Aorta (tissue), 5 donors: ENCODE data around the gene IFNL4. TPM values are rescaled to one million over a fixed set of nuclear protein-coding genes. Genes with fewer than 3 reads are reported as not detected.

Experiments
- ATAC-seq: fragments of 200-7000 bp; cut with Tn5 transposase; one replicate; pipeline ENCODE4 v1.9.1; 2022; ENCODE audit warnings: moderate library complexity; ENCODE audit not compliant: low FRiP score
- DNase-seq, 2 donors: peaks; one replicate each; pipeline ENCODE4 v3.0.0-alpha.2; 2020
- H3K27ac ChIP-seq, 2 donors: one replicate each; pipeline ENCODE4 v1.5.1; 2013; ENCODE audit warnings: low read length in 2 of 2, mild to moderate bottlenecking in 2 of 2, moderate library complexity in 2 of 2, control low read depth in 1 of 2, inconsistent platforms in 1 of 2, low read depth in 1 of 2
- H3K27me3 ChIP-seq, 2 donors: one replicate each; pipeline ENCODE4 v1.6.1; 2013; ENCODE audit warnings: control low read depth in 1 of 2, low read length in 1 of 2, mild to moderate bottlenecking in 1 of 2, moderate library complexity in 1 of 2; ENCODE audit not compliant: insufficient read depth in 2 of 2, control insufficient read depth in 1 of 2
- H3K36me3 ChIP-seq, 2 donors: one replicate each; pipeline ENCODE4 v1.6.1; 2013; ENCODE audit warnings: control low read depth in 1 of 2, low read length in 1 of 2, mild to moderate bottlenecking in 1 of 2; ENCODE audit not compliant: insufficient read depth in 2 of 2, control insufficient read depth in 1 of 2
- H3K4me1 ChIP-seq, 2 donors: one replicate each; pipeline ENCODE4 v1.6.1; 2013; ENCODE audit warnings: low read length in 2 of 2, control low read depth in 1 of 2, mild to moderate bottlenecking in 1 of 2, moderate library complexity in 1 of 2; ENCODE audit not compliant: insufficient read depth in 2 of 2, control insufficient read depth in 1 of 2
- H3K4me3 ChIP-seq, 2 donors: one replicate each; pipeline ENCODE4 v1.5.1; 2013; ENCODE audit warnings: low read length in 2 of 2, control low read depth in 1 of 2, mild to moderate bottlenecking in 1 of 2
- H3K9me3 ChIP-seq: one replicate; pipeline ENCODE4 v1.6.1; 2013; ENCODE audit warnings: mild to moderate bottlenecking, low read length; ENCODE audit not compliant: control insufficient read depth
- WGBS, 2 donors: extraction: QIAGEN DNeasy Blood & Tissue Kit; methylation state at CpG; one replicate each; pipeline ENCODE4 v1.1.7; 2013; 5-methylcytosine and 5-hydroxymethylcytosine counted together
- intact Hi-C, 2 donors: fragments of 100-400 bp; cut with DNase I; formaldehyde crosslinking; loops; one replicate each; pipeline versions ENCODE4 v1.14.2 to v1.15.0; 2022
- polyA plus RNA-seq, 2 donors: library from polyadenylated mRNA; stranded (reverse); fragments of 200-250 nt; gene quantifications; one replicate each; pipeline ENCODE4 v1.2.3, GENCODE V29; 2013
- total RNA-seq, 2 donors: library from RNA; stranded (reverse); fragmentation: NEBNext Ultra II Directional; extraction: Animal tissue kit (Norgen Biotek cat#: 25700); gene quantifications; one replicate each; pipeline ENCODE4 v1.2.1, GENCODE V29; 2021
- donor health status: healthy with polysubstance abuse.
- donor health status: Bipolar disorder and iron deficiency.
- donor health status: DM: no; HTN: no; CAD: no.
- donor health status: DM: no; HTN: no; CAD: no.
- donor health status: DM: yes; HTN: yes; CAD: no.

Gene IFNL4
- total and polyA plus RNA-seq, 4 donors, result not detected

DNA sequence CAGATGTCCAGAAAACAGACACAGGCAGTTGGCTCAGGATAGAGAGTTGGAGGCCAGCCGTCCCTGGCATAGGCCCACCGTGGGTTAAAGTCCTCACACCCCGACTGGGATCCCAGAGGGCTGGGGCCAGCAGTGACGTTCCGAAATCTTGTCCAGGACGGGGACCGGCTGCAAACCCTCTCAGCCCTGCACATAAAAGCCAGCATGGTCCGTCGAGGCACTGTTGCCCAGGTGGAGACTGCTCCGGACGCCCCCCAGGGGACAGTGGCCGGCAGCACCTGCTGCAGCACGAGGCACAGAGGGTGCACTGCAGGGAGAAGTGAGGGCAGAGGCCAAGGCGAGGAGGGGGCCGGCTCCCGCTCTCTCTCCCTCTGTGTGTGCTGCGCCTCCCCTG lies 15.3 kb upstream of the IFNL4 start:
- Histone ChIP-seq H3K27ac (no peak overlapping the region), H3K9me3 (no peaks in the 10 kb centered on the region), H3K36me3 (no peaks in the 10 kb centered on the region), H3K27me3 (no peaks in the 10 kb centered on the region), H3K4me3 (no peak overlapping the region), H3K4me1 (no peaks in the 10 kb centered on the region)
- ATAC-seq (no peak), DNase-seq (no peak)
- intact Hi-C loops, result no loop called here
- 6% methylated on average over 17 of the region's 17 CpGs for WGBS, 2 donors

DNA sequence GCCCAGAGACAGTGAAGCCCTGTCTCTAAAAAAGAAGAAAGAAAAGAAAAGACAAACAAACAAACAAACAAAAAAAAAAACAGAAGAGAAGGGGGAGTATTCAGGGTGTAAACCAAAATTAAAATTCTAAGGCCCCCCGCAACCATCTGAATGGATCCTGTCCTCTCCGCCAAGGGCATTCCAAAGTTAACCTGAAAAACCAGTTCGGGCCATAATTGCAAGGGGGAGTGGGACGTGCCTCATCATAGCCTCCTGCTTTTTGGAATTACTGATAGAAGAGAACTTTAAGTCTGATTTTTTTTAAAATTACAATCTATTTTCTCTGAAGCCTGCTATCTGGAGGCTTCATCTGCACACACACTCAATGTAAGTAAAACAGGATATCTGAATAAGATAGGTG lies 13.8 kb upstream of the IFNL4 start:
- no peak overlapping the region for H3K4me3 ChIP-seq
- no peaks in the 10 kb centered on the region for H3K4me1 ChIP-seq
- intact Hi-C loops, result no loop called here
- ATAC-seq (no peak), DNase-seq (no peak)
- no peaks in the 10 kb centered on the region for H3K36me3 ChIP-seq
- H3K9me3 ChIP-seq, result no peaks in the 10 kb centered on the region
- H3K27me3 ChIP-seq, result no peaks in the 10 kb centered on the region
- H3K27ac ChIP-seq, result no peak overlapping the region
- WGBS, 2 donors, result 86 to 91% methylated on average over 4 of the region's 4 CpGs

DNA sequence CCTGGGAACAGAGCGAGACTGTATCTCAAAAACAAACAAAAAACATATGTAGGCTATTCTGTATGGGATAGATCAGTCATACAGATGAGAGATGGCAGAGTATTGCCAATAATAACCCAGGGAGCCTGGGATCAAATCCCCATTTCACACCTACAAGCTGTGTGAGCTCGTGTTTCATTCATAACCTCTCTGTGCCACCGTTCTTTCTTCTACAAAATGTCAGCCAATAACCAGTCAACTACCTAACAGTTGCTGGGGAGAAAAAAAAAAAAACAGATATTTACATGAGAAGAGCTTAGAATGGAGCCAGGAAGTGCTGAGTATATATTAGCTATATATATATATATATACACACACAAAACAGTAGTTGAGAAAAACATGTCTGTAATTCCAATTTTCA lies 13.0 kb upstream of the IFNL4 start:
- WGBS, 2 donors, result 67 to 69% methylated on average over 3 of the region's 3 CpGs
- Histone ChIP-seq H3K36me3 (no peaks in the 10 kb centered on the region), H3K4me1 (no peaks in the 10 kb centered on the region), H3K27ac (no peak overlapping the region), H3K4me3 (no peak overlapping the region), H3K9me3 (peaks cover under 1% of the 10 kb centered on the region), H3K27me3 (peaks cover 0 to under 1% of the 10 kb centered on the region in 2 donors)
- ATAC-seq (no peak), DNase-seq (no peak)
- intact Hi-C loops, result no loop called here

DNA sequence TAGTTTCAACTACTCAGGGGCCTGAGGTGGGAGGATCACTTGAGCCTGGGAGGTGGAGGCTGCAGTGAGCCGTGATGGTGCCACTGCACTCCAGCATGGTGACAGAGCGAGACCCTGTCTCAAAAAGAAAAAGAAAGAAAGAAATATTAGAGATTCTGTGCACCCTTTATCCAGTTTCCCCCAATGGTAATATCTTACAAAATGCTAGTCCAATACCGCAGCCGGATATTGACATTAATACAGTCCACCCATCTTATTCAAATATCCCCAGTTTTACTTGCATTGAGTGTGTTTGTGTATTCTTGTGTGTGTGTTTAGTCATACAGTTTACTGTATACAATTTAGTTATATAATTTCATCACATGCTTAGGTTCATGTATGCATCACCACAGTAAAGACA lies 8.6 kb upstream of the IFNL4 start:
- intact Hi-C loops, result no loop called here
- WGBS, 2 donors, result 85 to 95% methylated on average over 4 of the region's 4 CpGs
- Histone ChIP-seq H3K9me3 (peaks cover 3% of the 10 kb centered on the region), H3K4me1 (no peaks in the 10 kb centered on the region), H3K4me3 (no peak overlapping the region), H3K27me3 (peaks cover 0 to 3% of the 10 kb centered on the region in 2 donors), H3K27ac (no peak overlapping the region), H3K36me3 (no peaks in the 10 kb centered on the region)
- no peak for DNase-seq
- ATAC-seq, result no peak

DNA sequence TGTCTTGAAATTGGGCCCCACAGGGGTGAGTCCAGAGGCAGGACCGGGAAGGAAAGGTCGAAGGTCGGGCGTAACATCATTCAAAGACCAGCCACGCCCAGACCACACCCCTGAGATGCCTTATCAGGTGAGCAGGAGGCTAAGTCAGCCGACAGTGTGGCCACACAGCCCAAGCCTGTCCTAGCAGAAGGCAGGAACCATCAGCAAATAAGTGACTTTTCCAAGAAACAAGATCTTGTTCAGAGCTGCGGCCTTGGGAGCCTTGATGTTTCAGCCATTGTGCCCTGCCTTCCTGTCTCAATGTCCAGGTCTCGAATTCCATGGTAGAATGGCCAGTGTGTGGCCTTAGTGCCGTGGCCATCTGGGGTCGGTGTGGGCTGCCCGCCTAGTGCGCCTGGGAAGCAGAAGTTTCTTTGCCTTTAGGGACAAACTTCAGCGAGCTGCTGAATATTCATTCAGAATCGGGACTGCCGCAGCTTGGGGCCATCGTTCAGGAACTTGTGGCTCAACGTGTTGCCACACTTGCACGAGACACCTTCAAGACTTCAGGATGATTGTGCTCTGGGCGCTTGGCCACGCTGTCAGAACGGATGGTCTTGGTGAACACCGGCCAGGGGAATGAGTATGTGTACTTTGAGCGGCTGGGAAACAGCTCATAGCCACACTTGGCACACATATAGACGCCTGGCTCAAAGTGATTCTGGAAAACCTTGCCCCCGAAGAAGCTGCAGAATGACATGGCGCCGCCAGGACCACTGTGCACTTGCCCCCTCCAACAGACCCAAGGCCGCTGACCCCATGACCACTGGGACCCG lies 6.1 kb upstream of the IFNL4 start:
- H3K9me3 ChIP-seq, result peaks cover 3% of the 10 kb centered on the region
- H3K4me1 ChIP-seq, result no peaks in the 10 kb centered on the region
- ATAC-seq (no peak), DNase-seq (no peak)
- H3K4me3 ChIP-seq, result no peak overlapping the region
- H3K36me3 ChIP-seq, result no peaks in the 10 kb centered on the region
- no peak overlapping the region for H3K27ac ChIP-seq
- 82% methylated on average over 29 of the region's 29 CpGs for WGBS, 2 donors
- H3K27me3 ChIP-seq, result peaks cover 0 to 3% of the 10 kb centered on the region in 2 donors
- intact Hi-C loops, result no loop called here

DNA sequence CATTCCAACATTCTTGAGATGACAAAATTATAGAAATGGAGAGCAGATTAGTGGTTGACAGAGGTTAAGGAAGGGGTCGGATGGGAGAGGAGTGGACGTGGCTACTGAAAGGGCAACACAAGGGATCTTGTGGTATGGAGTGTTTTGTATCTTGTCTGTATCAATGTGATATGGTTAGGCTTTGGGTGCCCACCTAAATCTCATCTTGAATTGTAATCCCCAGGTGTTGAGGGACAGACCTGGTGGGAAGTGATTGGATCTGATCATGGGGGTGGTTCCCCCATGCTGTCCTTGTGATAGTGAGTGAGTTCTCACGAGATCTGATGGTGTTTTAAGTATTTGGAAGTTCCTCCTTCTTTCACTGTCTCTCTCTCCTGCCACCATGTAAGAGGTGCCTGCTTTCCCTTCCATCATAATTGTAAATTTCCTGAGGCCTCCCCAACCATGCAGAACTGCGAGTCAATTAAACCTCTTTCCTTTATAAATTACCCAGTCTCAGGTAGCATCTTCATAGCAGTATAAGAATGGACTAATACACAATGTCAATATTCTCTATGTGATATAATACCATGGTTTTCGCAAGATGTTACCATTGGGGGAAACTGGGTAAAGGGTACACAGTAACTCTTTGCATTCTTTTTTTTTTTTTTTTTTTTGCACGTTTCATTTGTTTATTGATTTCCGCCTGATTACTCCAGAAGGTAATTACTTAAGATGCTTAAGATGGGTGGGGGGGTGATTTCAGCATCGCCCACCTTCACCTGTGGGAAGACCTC lies 4.9 kb upstream of the IFNL4 start:
- 82 to 84% methylated on average over 8 of the region's 8 CpGs for WGBS, 2 donors
- no peak overlapping the region for H3K4me3 ChIP-seq
- H3K27ac ChIP-seq, result no peak overlapping the region
- H3K36me3 ChIP-seq, result no peaks in the 10 kb centered on the region
- DNase-seq (no peak), ATAC-seq (no peak)
- peaks cover 3% of the 10 kb centered on the region for H3K9me3 ChIP-seq
- peaks cover 0 to 3% of the 10 kb centered on the region in 2 donors for H3K27me3 ChIP-seq
- intact Hi-C loops, result no loop called here
- no peaks in the 10 kb centered on the region for H3K4me1 ChIP-seq

DNA sequence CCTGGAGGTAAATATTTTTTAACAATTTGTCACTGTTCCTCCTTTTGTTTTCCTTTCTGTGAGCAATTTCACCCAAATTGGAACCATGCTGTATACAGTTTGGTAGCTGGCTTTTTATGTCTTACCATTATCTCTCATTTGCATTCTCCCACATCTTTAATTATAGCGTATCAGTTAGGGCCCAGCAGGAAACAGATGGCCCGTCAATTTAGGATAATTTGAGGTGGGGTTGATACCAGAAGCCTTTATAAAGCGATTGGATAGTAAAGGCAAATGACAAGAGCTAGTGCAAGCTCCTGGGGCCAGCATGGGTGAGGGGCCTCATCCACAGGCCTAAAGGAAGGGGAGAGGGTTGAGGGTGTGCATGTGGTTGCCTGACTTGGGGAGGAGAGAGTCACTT lies 3.8 kb upstream of the IFNL4 start:
- Histone ChIP-seq H3K9me3 (peaks cover 3% of the 10 kb centered on the region), H3K4me1 (no peaks in the 10 kb centered on the region), H3K4me3 (no peak overlapping the region), H3K36me3 (no peaks in the 10 kb centered on the region), H3K27me3 (peaks cover 0 to 3% of the 10 kb centered on the region in 2 donors), H3K27ac (no peak overlapping the region)
- WGBS, 2 donors, result 69 to 71% methylated on average over 3 of the region's 3 CpGs
- intact Hi-C loops, result no loop called here
- ATAC-seq (no peak), DNase-seq (no peak)

DNA sequence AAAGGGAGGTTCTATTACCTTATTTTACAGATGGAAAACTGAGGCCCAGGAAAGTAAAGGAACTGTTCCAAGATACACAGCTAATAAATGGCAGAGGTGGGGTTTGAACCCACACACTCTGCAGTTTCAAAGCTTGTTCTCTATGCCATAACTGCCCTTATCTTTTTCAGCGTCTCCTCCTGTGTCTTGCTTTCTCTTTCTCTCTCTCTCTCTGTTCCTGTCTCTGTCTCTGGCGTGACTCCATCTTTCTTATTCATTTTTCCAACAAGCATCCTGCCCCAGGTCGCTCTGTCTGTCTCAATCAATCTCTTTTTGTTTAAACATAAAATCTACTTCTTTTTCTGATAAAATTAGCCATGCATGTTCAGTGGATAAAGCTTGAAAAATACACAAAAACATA lies 3.2 kb upstream of the IFNL4 start:
- DNase-seq (no peak), ATAC-seq (no peak)
- no peak overlapping the region for H3K27ac ChIP-seq
- H3K4me1 ChIP-seq, result no peaks in the 10 kb centered on the region
- H3K36me3 ChIP-seq, result no peaks in the 10 kb centered on the region
- H3K9me3 ChIP-seq, result peaks cover 3% of the 10 kb centered on the region
- WGBS, 2 donors, result 56 to 57% methylated on average over 3 of the region's 3 CpGs
- intact Hi-C loops, result no loop called here
- H3K27me3 ChIP-seq, result peaks cover 0 to 3% of the 10 kb centered on the region in 2 donors
- no peak overlapping the region for H3K4me3 ChIP-seq

DNA sequence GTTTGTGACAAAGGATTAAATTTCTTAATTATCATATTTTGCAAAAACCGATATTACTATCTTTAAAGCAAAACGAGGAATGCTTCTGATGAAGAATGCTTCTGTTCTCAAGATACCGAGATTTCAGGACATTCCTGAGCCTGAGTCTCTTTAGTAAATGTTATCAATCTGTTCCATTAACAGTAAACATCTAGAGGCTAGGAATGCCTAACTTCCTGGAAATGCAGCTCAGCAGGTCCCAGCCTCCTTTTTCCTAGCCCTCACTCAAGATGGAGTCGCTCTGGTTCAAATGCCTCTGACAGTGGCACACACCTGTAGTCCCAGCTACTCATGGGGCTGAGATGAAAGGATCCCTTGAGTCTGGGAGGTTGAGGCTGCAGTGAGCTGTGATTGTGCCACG lies 2.4 kb upstream of the IFNL4 start:
- no peaks in the 10 kb centered on the region for H3K27me3 ChIP-seq
- H3K4me3 ChIP-seq, result no peak overlapping the region
- H3K4me1 ChIP-seq, result no peaks in the 10 kb centered on the region
- no peaks in the 10 kb centered on the region for H3K9me3 ChIP-seq
- DNase-seq (no peak), ATAC-seq (no peak)
- H3K27ac ChIP-seq, result no peak overlapping the region
- H3K36me3 ChIP-seq, result no peaks in the 10 kb centered on the region
- 80 to 87% methylated on average over 5 of the region's 5 CpGs for whole genome bisulfite sequencing, 2 donors
- intact Hi-C loops, result no loop called here
